Testis (tissue), 2 donors: ENCODE measurements around the gene FUCA1.

Experiments used
- POLR2A ChIP-seq: fragments of 450-650 bp; IDR thresholded peaks from one replicate; pipeline ENCODE4 v1.6.1; 2017; ENCODE audit warnings: antibody characterized with exemption, mild to moderate bottlenecking, moderate library complexity
- TF ChIP-seq, protein P1 (sequence below), 3 experiments: fragments of 450-650 bp in 2 of 3; fragments of 200-600 bp in 1 of 3; sonication (generic) in 1 of 3; IDR thresholded peaks; one replicate each; pipeline ENCODE4 v1.5.1; 2016 to 2019; ENCODE audit warnings: antibody characterized with exemption in 3 of 3, mild to moderate bottlenecking in 2 of 3, moderate library complexity in 1 of 3

DNA sequence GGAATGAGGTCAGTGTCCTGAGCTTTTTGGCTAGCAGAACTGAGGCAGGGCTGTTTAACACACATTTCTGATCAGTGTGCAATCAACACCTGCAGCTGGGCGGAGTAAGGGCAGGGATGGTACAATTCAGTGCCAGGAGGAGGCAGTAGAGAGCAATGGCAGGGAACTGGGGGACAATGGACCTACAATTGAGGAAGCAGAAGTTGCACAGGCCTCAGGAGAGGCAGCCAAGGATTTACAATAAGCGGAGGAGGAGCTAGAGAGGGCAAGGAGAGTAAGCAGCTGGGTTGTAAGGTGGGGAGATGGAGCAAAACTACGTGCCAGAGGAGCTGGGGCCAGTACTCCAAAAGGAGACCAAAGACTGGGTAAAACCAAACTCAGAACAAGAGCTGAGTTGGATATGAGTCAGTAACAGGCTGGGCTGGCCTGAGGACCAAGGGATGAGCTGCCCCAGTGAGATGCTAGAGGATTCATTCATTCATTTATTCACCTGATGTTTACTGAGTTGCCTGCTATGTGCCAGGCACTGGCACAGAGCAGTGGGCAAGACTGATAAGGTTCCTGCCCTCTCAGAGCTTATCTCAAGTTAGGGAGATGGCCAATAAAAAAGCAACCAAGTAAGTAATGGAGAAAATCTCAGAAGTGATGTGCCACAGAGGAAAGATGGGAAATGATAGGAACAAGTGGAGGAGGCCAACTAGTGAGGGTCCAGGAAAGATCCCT, 57.1 kb downstream of the FUCA1 start:
- TF ChIP-seq, protein P1, sequence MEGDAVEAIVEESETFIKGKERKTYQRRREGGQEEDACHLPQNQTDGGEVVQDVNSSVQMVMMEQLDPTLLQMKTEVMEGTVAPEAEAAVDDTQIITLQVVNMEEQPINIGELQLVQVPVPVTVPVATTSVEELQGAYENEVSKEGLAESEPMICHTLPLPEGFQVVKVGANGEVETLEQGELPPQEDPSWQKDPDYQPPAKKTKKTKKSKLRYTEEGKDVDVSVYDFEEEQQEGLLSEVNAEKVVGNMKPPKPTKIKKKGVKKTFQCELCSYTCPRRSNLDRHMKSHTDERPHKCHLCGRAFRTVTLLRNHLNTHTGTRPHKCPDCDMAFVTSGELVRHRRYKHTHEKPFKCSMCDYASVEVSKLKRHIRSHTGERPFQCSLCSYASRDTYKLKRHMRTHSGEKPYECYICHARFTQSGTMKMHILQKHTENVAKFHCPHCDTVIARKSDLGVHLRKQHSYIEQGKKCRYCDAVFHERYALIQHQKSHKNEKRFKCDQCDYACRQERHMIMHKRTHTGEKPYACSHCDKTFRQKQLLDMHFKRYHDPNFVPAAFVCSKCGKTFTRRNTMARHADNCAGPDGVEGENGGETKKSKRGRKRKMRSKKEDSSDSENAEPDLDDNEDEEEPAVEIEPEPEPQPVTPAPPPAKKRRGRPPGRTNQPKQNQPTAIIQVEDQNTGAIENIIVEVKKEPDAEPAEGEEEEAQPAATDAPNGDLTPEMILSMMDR (IDR thresholded peaks at IDR 0.05) = peak in 2 of 3 experiments; percentile 49 to 57
- no peak for TF ChIP-seq POLR2A
